DND-41 (cell line): ENCODE results near the gene C2orf80.

Experiments
- ATAC-seq: fragments of 200-7000 bp; cut with Tn5 transposase; 3 replicates; pipeline ENCODE4 v1.9.1; 2021; ENCODE audit warnings: low read depth; ENCODE audit not compliant: insufficient read depth
- DNase-seq: peaks from one replicate; pipeline ENCODE4 v3.0.0-alpha.2; 2020
- H2AFZ ChIP-seq: 2 replicates; pipeline ENCODE4 v1.6.0; 2012; ENCODE audit warnings: low read depth, low read length
- H3K27ac ChIP-seq: 2 replicates; pipeline ENCODE4 v1.5.1; 2012; ENCODE audit warnings: low read length, inconsistent platforms
- H3K27me3 ChIP-seq: fragments of 200-600 bp; sonication (generic); 2 replicates; pipeline ENCODE4 v1.6.0; 2012; ENCODE audit warnings: low read length, mild to moderate bottlenecking, inconsistent platforms; ENCODE audit not compliant: insufficient read depth, poor library complexity
- H3K36me3 ChIP-seq: 2 replicates; pipeline ENCODE4 v1.5.1; 2012; ENCODE audit warnings: low read length, inconsistent platforms; ENCODE audit not compliant: insufficient read depth
- H3K4me1 ChIP-seq: 2 replicates; pipeline ENCODE4 v1.5.1; 2012; ENCODE audit warnings: mild to moderate bottlenecking, low read length; ENCODE audit not compliant: insufficient read depth
- H3K4me2 ChIP-seq: 2 replicates; pipeline ENCODE4 v1.6.0; 2012; ENCODE audit warnings: mild to moderate bottlenecking, moderate library complexity, low read length, inconsistent platforms; ENCODE audit not compliant: insufficient read depth
- H3K4me3 ChIP-seq, 2 experiments: fragments of 200-600 bp in 1 of 2; shearing (Covaris generic) in 1 of 2; 2 replicates each; pipeline ENCODE4 v1.5.1; 2012 to 2016; ENCODE audit warnings: inconsistent platforms in 2 of 2, low read length in 2 of 2, mild to moderate bottlenecking in 2 of 2, low read depth in 1 of 2, moderate library complexity in 1 of 2
- H3K79me2 ChIP-seq: 2 replicates; pipeline ENCODE4 v1.6.0; 2012; ENCODE audit warnings: low read length, inconsistent platforms; ENCODE audit not compliant: insufficient read depth
- H3K9ac ChIP-seq: 2 replicates; pipeline ENCODE4 v1.6.0; 2012; ENCODE audit warnings: low read depth, mild to moderate bottlenecking, inconsistent platforms, low read length, moderate library complexity
- H3K9me3 ChIP-seq: 2 replicates; pipeline ENCODE4 v1.5.1; 2012; ENCODE audit warnings: low read length, moderate library complexity, mild to moderate bottlenecking, inconsistent platforms; ENCODE audit not compliant: insufficient read depth, severe bottlenecking
- H4K20me1 ChIP-seq: 2 replicates; pipeline ENCODE4 v1.6.0; 2012; ENCODE audit warnings: low read length; ENCODE audit not compliant: insufficient read depth
- EZH2 ChIP-seq: IDR thresholded peaks from 3 replicates; pipeline ENCODE4 v1.6.1; 2012; ENCODE audit warnings: borderline replicate concordance, low read depth, mild to moderate bottlenecking, moderate library complexity, low read length, inconsistent platforms; ENCODE audit not compliant: severe bottlenecking
- TF ChIP-seq, protein P1 (sequence below): IDR thresholded peaks from 2 replicates; pipeline ENCODE4 v1.5.1; 2012; ENCODE audit warnings: borderline replicate concordance, low read length, moderate library complexity, mild to moderate bottlenecking; ENCODE audit not compliant: poor library complexity, severe bottlenecking; ENCODE audit errors: extremely low read depth

Gene C2orf80

GRCh38 chr2:208189810-208190503 lies at the start of gene C2orf80:
TSS of gene C2orf80 (minus strand) at chr2:208190030. CDS start at chr2:208186986, 3,044 bp downstream.
- H2AFZ ChIP-seq = no peak within 1 kb of the TSS
- TF ChIP-seq, protein P1, sequence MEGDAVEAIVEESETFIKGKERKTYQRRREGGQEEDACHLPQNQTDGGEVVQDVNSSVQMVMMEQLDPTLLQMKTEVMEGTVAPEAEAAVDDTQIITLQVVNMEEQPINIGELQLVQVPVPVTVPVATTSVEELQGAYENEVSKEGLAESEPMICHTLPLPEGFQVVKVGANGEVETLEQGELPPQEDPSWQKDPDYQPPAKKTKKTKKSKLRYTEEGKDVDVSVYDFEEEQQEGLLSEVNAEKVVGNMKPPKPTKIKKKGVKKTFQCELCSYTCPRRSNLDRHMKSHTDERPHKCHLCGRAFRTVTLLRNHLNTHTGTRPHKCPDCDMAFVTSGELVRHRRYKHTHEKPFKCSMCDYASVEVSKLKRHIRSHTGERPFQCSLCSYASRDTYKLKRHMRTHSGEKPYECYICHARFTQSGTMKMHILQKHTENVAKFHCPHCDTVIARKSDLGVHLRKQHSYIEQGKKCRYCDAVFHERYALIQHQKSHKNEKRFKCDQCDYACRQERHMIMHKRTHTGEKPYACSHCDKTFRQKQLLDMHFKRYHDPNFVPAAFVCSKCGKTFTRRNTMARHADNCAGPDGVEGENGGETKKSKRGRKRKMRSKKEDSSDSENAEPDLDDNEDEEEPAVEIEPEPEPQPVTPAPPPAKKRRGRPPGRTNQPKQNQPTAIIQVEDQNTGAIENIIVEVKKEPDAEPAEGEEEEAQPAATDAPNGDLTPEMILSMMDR = no peak
- no peak for TF ChIP-seq EZH2
- H3K9me3 ChIP-seq = no peaks in the 10 kb centered on the region
- no peak within 1 kb of the TSS for H3K4me2 ChIP-seq
- H3K4me3 ChIP-seq = no peak within 1 kb of the TSS
- no peaks in the 10 kb centered on the region for H3K79me2 ChIP-seq
- H3K9ac ChIP-seq = no peak within 1 kb of the TSS
- no peaks in the 10 kb centered on the region for H3K36me3 ChIP-seq
- H4K20me1 ChIP-seq = no peaks in the 10 kb centered on the region
- DNase-seq = no peak
- no peaks in the 10 kb centered on the region for H3K4me1 ChIP-seq
- H3K27me3 ChIP-seq = no peaks in the 10 kb centered on the region
- no peak for ATAC-seq
- no peak within 1 kb of the TSS for H3K27ac ChIP-seq

DNA sequence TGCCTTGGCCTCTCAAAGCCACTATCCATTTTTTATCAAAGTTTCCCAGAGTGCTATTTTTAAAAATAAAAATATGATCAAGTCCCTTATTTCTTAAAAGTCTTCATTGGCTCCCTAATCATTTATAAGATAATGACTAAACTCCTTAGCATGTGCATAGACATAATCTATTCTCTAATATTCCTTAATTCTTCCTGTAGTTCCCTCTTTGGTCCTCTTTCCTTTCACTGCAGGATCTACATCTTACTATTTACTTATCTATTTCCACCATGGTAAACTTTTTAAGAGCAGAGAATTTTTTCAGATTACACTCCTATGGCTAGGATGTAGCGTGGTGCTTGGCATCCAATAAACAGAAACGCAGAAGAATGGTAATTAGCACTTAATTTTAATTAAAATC lies 46.0 kb upstream of the C2orf80 start:
- Histone ChIP-seq H2AFZ (no peak overlapping the region), H3K9ac (no peak overlapping the region), H4K20me1 (no peaks in the 10 kb centered on the region), H3K9me3 (no peaks in the 10 kb centered on the region), H3K27me3 (no peaks in the 10 kb centered on the region), H3K36me3 (peaks cover 34% of the 10 kb centered on the region), H3K79me2 (no peaks in the 10 kb centered on the region), H3K4me3 (no peak overlapping the region), H3K4me1 (no peaks in the 10 kb centered on the region), H3K4me2 (no peak overlapping the region), H3K27ac (no peak overlapping the region)
- no peak for ATAC-seq
- no peak for DNase-seq
- TF ChIP-seq, protein P1 = no peak
- no peak for TF ChIP-seq EZH2

DNA sequence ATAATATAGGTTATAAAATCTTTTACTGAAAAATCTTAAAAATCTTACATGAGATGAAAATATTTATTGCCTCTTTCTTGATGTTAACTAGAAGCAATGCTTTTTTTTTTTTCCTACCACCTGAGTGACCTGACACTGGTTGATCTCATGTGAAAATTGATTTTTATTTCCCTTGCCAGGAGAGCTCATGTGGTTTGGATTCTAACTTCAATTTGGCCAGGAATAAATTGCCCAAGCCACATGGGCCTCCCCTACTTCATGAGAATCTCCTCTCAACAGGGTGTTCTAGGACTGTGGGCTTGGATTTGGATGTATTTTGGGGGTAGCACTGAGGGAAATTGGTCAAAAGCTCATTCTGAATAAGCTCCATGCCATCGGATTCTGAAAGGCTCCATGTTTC lies 45.0 kb upstream of the C2orf80 start:
- Histone ChIP-seq H3K4me1 (no peaks in the 10 kb centered on the region), H3K27ac (no peak overlapping the region), H2AFZ (no peak overlapping the region), H3K9ac (no peak overlapping the region), H3K4me2 (no peak overlapping the region), H4K20me1 (no peaks in the 10 kb centered on the region), H3K27me3 (no peaks in the 10 kb centered on the region), H3K9me3 (no peaks in the 10 kb centered on the region), H3K79me2 (no peaks in the 10 kb centered on the region), H3K4me3 (no peak overlapping the region), H3K36me3 (peaks cover 24% of the 10 kb centered on the region)
- DNase-seq = no peak
- no peak for TF ChIP-seq EZH2
- TF ChIP-seq, protein P1 = no peak
- 0 out of 3 replicates have a peak, but pooled peaks have one; percentile 17 for ATAC-seq

DNA sequence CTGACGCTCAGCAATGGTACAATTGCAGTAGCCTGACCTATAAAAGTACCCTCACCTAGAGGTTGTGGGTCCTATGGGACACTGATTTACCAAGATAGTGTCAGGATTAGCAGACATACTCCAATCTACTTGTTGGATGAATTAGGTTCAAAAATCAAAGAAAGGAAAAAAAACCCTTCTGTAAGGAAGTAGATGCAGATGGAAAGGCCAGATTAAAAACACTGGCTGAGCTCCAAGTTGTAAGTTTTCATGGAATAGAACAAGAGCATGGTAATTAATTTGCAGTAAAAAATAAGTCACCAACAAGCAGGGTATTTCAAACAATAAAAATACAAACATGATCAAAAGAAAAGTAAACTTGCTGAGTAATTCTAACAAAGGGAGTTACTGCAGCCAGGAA lies 38.6 kb upstream of the C2orf80 start:
- Histone ChIP-seq H2AFZ (no peak overlapping the region), H3K27me3 (no peaks in the 10 kb centered on the region), H3K4me3 (no peak overlapping the region), H3K27ac (no peak overlapping the region), H3K9me3 (no peaks in the 10 kb centered on the region), H3K4me2 (no peak overlapping the region), H3K9ac (no peak overlapping the region), H3K36me3 (no peaks in the 10 kb centered on the region), H4K20me1 (no peaks in the 10 kb centered on the region), H3K4me1 (no peaks in the 10 kb centered on the region), H3K79me2 (no peaks in the 10 kb centered on the region)
- TF ChIP-seq, protein P1 = no peak
- TF ChIP-seq EZH2 = no peak
- ATAC-seq (no peak), DNase-seq (no peak)
